D341Med (cell line): ENCODE data around the gene GPR35.
A peak's percentile ranks its signal among the peaks of the same experiment; 100 is the strongest.
"Not testable (repeated sequence)": the region's sequence is repeated elsewhere in the genome, so short reads cannot be mapped to it uniquely, and the experiment has no call there.

ENCODE experiments used
- DNase-seq: peaks from one replicate; pipeline ENCODE4 v3.0.0; 2012; ENCODE audit warnings: low spot score

GPR35 gene

GRCh38 chr2:240639566-240639965, 14.3 kb downstream of the GPR35 start:
- DNase-seq: no peak

- peak; percentile 79 for DNase-seq
These were observed 15.7 kb downstream of the GPR35 start for GRCh38 chr2:240640939-240641338.

- peak; percentile 32 for DNase-seq
These were observed 17.0 kb downstream of the GPR35 start for GRCh38 chr2:240642061-240642805.

- DNase-seq: peak; percentile 29
These were observed 17.5 kb downstream of the GPR35 start for GRCh38 chr2:240642806-240643092.

GRCh38 chr2:240643093-240643810, 18.0 kb downstream of the GPR35 start:
- no peak for DNase-seq

GRCh38 chr2:240643811-240644150, 18.5 kb downstream of the GPR35 start:
- no peak for DNase-seq

GRCh38 chr2:240644171-240644651, 18.9 kb downstream of the GPR35 start:
- peak; percentile 45 for DNase-seq

GRCh38 chr2:240644859-240645301, 19.6 kb downstream of the GPR35 start:
- DNase-seq: peak; percentile 24

GRCh38 chr2:240645346-240645745, 20.1 kb downstream of the GPR35 start:
- no peak for DNase-seq

GRCh38 chr2:240645801-240646175, 20.5 kb downstream of the GPR35 start:
- DNase-seq: no peak

GRCh38 chr2:240646176-240646899, 21.1 kb downstream of the GPR35 start:
- no peak for DNase-seq

GRCh38 chr2:240646900-240647502, 21.7 kb downstream of the GPR35 start:
- DNase-seq: peak; percentile 37

- DNase-seq: peak; percentile 30
These were observed 22.3 kb downstream of the GPR35 start for GRCh38 chr2:240647503-240648154.

- DNase-seq: no peak
These were observed 22.9 kb downstream of the GPR35 start for GRCh38 chr2:240648155-240648649.

GRCh38 chr2:240648650-240649275, 23.5 kb downstream of the GPR35 start:
- DNase-seq: no peak

- no peak for DNase-seq
These were observed 24.1 kb downstream of the GPR35 start for GRCh38 chr2:240649331-240649730.

GRCh38 chr2:240650254-240650965, 25.1 kb downstream of the GPR35 start:
- DNase-seq: no peak

GRCh38 chr2:240651185-240651584, 25.9 kb downstream of the GPR35 start:
- DNase-seq: no peak

GRCh38 chr2:240655931-240656886, 30.9 kb downstream of the GPR35 start:
- DNase-seq: no peak

- not testable (repeated sequence) for DNase-seq
These were observed 34.6 kb downstream of the GPR35 start for GRCh38 chr2:240659883-240660282.
